HG03469 (cell line): Measurements from ENCODE around the gene ABHD10.

Experiments
- ATAC-seq: cut with Tn5 transposase; IDR thresholded peaks from one replicate; pipeline ENCODE4 v1.9.1; 2021; ENCODE audit warnings: mild to moderate bottlenecking, moderate library complexity, moderate number of reproducible peaks; ENCODE audit not compliant: unreplicated experiment

ABHD10 gene

DNA sequence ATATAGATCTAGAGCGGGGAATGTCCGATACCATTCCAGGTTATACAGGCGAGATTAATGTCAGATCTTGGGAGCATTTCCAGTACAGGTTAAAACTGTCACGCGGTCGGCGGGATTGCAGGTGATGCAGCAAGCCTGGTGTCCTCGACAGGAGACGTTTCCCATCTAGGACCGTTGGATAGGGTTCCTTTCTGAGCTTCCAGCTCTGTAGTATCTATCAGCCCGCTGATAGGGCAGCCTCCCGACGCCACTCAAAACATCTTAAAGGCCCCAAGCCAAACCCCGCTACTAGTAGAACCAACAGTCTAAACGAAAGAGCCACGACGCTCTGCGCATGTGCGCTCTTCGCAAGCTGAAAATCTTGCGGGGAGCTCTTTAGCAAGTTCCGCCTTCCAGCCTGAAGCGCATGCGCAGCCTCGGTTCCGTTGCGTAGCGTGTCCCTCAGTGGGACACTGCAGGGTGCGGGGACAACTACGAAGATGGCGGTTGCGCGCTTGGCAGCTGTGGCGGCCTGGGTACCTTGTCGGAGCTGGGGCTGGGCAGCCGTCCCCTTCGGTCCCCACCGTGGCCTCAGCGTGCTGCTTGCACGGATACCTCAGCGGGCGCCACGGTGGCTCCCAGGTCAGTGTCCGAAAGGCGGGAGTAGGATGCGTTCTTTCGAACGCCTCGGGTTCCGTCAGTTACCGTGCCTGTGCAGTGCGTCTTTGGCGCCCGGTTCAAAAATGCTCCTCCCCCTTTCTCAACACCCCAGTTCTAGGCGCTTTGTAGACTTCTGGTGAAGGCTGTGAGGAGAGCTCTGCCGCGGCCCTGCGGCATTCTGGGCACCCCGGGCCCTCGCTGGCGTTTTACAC is at the start of gene ABHD10:
Gene ABHD10 (plus strand): TSS at position 444 of the 851 bp plus-strand sequence. CDS start 36 bp downstream, at position 480.
- ATAC-seq = peak; percentile 93

DNA sequence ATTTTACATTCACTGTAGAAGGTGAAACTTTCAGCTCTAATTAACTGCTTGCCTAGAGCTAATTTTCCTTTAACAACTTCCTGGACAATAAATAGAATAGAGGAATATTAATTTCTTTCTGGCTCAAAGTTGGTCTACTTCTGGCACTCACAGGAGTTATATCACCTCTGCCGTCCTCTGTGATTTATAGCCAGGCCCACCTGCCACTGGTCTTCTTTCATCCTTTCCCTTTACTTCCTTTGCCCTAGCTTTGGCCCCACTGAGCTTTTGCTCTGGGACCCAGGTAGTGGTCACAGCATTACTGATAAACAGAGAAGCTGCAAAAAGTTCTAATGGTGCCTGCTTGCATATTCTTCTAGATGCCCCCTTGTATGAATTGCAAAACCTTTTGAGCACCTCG is 49.3 kb upstream of the ABHD10 start:
- ATAC-seq = no peak

DNA sequence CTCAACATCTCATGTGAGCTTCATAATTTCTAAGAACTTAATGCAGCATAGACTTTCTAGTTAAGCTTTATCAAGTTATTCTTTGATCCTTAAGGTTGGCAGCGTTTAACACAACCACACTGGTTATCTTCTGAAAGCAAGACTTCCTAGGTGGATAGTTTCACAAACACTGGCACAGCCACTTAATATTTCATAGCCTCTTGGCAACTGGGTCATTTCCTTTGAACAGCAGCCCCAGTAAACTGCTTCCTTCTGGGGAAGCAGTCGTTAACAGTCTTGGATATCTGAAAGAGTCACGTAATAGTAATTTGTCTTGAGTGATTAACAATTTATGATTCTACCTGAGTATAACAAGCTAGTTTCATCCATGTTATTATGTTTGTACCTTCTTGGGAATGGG is 45.9 kb upstream of the ABHD10 start:
- ATAC-seq = no peak

DNA sequence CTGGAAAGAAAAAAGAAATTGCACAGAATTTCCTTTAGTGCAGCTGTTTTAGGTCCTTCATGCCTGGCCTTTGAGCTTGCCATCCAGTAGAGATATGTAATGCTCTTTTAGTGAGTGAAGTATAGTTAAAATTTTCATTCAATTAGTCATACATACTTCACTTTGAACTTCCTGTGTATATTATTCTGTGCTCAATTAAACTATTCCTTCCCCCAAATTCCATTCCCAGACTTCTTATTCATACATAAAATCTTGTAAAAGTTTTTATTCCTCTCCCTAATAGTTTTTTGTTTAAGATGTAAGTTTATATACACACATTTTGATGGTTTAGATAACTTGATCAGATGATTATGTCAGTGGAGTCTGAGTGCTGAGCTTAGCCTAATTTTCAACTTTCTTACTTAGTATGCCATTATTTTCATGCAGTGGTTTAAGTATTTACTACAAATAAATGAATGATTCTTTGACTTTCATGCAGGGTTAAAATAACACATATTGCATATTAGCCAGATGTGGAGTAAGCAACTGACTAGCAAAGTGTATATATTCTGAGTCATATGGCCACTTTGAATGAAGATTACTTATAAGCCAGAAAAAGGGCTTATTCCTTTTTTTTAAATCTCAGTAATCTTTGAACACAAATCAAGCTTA is 42.5 kb upstream of the ABHD10 start:
- no peak for ATAC-seq

DNA sequence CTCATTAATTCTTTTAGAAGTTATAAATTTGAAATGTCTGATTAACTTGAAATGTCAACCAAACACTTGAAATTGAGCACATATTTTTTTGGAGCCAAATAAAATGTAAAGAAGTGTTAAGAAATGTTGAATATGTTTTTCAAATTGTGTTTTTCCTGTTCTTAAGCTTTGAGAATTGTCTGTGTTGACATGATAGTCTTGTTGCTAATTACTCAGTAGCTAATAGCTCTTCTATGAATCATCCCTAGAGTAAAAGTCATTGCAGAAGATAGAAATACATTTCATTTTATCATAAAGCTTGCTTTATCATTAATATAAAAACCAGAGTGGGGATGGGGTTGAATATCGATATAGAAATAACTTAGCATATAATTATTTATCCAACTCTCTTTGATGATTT is 41.9 kb upstream of the ABHD10 start:
- no peak for ATAC-seq

DNA sequence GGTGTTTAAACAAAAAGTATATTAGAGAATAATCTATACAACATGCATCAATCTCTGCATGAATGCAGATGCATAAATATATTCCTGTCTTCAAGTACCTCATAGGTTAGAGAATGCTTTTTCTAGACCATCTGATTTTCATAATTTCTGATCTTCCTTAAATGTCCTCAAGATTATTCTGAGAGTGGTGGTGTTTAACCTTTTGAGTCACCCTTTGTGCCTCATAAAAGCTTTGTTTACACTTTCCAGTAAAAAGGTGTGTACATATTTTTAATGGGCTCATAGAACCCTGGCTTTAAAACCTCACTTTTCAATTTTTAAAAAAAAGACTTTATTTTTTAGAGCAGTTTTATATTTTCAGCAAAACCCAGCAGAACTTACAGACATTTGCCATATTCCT is 41.0 kb upstream of the ABHD10 start:
- ATAC-seq = no peak

DNA sequence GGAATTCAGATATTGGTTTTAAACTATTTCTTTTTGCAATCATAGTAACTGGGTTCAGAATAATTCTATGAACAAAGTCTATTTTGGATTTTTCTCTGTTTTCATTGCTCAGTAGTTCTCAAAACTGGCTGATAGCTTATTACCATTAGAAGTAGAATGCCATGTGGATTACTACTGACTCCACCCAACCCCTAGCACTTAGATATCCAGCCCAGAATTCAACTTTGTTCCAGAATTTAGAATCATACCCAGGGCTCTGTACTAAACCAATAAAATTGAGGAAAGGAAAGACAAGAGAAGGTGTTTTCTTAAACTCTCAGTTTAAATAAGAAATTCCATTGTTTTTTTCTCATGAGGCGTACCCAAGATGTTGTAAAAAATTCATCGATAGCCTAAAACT is 39.0 kb upstream of the ABHD10 start:
- no peak for ATAC-seq

DNA sequence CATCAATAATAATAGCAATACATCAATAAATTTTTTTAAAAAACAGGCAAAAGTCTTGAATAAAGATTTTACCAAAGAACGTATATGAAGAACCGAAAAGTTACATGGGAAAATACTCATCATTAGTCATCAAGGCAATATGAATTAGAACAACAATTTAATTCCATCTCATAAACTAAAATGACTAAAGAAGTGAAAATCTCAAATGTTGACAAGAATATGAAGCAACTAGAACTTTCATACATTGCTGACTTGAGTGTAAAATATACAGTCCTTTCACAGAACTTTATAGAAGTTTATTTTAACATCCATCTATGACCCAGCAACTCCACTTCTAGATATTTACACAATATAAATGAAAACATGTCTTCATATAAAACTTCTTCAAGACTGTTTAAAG is 35.3 kb upstream of the ABHD10 start:
- ATAC-seq = no peak

DNA sequence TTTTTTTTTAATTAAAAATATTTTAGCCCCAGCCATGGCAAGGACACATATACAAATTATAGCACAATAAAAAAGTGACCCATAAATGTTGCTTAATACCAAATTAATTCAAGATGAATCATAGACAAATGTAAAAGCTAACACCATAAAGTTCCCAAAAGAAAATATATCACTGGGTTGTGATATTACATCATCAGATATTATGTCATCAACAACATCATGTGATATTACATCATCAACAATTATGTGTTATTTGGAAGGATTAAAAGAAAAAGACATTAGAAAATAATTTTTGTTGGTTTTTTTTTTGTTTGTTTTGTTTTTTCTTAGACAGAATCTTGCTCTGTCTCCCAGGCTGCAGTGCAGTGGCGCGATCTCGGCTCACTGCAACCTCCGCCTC is 34.5 kb upstream of the ABHD10 start:
- no peak for ATAC-seq

DNA sequence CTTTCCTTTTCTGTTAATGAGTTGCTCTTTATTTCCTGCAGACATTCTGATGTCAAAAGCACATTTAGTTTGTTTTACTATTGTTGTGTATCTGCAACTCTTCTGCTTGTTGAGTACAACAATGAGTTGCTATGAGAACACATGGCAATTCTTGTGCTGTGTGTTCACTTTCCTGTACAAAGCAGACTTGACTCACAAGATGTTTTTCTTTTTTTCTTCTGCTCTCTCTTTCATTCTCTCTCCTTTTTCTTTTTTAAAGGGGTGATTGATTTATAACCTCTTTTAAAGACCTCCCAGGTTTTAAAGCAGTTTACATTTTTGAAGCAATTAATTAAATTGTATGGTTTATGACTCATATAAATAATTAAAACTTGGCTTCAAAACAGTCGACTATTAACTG is 31.6 kb upstream of the ABHD10 start:
- ATAC-seq = no peak

DNA sequence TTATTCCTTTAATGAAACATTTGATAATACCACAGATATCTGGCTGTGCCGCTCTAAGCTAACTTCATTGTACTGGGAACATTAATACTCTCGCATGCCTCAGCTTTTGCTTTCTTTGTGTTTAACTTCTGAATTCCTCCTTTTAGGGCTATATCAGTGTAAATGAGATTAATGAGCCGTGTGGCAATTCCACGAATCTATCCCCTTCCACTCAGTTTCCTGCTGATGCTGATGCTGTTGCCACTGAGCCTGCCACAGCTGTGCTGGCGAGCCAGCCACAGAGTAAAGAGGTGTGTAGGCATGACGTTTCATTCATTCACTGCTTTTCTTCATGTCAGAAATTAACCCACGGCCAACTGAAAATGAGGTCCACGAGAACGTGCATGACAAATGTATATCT is 30.0 kb upstream of the ABHD10 start:
- ATAC-seq = no peak

DNA sequence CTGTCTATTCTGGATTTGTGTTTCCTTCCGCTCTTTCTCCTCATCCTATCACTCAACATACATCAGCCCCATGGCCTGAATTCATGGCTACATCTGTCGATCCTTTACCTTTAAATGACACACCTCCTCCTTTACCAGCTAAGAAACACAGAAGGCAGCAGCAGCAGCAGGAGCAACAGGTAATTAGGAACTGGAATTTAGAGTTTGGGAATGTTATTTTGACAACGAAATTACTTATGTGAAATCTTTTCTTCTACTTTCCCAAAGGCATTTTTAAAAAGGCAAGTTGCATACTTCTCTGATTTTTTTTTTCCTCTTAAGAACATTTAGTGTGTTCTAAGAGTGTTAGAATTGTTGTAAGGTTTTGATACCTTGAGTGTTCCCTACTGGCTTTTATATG is 29.1 kb upstream of the ABHD10 start:
- no peak for ATAC-seq

DNA sequence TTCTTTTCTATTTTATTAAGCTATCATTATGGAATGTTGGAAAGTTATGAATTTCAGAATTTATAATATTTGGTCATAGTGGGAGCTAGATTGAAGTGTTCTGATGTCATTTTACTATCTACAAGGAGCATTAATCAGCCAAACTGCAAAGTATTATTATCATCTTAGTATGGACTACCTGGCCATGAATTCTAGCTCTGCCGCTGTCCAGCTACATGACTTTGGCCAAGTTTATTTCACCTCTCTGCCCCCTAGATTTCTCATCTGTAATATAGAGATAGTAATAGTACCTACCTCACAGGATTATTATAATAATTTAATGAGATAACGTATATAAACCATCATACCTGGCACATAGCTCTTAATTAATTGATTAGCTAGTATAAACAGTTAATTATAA is 27.8 kb upstream of the ABHD10 start:
- ATAC-seq = no peak

DNA sequence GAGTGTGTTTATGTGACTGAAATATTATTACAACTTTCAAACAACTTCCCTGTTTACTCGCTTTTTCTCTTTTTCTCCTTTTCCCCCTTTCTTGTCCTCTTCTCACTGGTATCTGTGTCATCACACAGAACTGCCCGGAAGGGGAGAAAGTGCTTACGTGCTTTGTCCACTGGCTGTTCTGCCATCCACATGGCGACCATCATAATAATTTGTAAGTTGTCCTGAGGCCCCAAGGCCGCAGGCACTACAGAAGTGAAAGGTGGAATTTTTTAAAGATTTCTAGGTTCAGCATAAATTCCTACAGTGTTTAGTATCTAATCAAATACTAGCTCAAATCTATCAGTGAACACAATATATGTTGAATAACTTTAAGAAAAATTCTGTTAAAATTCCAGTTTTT is 26.7 kb upstream of the ABHD10 start:
- ATAC-seq = no peak

DNA sequence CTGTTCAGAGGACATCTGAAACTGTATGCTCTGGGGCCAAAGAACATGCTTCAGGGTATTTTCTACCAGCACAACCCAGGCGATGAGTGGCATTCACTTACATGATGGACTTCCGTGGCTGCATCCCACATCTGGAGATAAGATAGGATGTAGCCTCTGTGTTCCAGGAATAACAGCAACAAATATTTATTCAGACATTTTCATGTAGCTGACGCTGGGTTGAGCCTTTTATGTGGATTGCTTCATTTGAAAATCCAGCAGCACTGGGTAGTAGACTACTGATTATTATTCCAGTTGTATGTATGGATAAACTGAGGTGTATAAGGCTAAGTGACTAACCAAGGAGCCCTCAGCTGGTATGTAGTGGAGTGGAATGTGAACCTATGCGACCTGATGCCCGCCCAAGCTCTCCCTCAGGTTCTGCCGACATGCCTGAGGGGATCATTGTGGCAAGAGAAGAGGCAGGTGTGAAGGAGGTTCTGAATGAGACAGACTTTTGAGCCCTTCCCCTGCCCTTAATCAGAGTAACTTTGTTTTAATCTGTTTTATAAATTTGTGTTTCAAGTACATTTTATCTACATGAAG is 25.9 kb upstream of the ABHD10 start:
- no peak for ATAC-seq

DNA sequence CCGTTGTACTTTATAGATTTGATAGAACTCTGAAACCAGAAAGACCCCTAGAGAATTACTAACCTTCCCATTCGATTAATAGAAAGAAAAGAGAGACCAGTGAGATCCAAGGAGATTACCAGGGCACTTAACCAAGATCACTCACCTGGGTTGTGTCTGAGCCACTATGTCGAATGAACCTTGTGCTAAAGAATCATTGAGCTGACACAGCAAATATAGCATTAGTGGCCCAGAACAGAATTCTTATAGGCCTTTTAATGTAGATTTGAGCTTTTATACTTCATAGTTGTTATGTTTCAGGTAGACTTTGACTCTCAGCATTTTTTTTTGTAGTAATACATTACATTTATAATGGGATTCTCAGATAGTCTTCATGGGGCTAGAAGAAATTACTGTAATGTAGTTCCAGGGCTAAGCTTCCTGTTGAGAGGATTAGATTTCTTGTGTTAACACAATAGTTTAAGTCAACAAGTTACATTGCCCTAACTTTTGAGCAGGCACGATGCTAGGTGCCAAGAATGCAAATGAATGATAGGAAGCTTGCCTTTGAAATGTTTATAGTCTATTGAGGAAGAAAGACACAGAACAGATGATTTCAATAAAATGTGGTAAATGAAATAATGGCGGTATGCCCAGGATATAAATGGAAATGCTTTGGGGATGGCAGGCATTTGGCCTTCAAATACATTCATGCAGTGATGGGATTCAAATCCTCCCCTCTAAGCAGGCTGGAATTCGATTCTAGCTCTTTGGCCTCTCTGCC is 24.4 kb upstream of the ABHD10 start:
- no peak for ATAC-seq

DNA sequence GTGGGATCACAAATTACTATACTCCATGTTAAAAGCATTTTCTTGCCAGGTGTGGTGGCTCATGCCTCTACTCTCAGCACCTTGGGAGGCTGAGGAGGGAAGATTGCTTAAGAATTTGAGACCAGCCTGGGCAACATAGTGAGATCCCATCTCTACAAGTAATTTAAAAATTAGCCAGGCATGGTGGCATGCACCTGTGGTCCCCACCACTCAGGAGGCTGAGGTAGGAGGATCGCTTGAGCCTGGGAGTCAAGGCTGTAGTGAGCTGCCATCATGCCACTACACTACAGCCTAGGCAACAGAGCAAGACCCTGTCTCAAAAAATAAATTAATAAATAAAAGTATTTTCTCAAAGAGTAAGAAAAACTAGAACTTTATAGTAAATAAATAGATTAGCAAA is 22.9 kb upstream of the ABHD10 start:
- ATAC-seq = no peak

DNA sequence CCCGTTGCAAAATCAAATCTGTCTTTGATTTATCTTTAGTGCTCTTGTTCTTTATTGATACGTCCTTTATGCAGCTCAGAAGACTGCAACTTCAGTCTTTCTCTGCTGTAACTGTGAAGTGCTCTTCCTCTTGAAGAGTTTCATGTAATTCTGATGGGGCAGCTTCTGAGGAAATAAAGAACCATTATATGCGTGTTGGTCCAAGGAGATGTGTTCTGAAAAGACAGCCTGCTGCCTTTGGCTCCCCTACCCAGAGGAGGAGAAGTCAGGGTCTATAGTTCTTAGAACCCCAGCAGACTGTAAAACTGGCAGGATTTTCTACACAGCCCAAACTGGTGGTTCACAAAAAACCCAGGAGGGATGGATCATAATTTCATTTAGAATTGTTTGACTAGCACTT is 22.4 kb upstream of the ABHD10 start:
- ATAC-seq = no peak

DNA sequence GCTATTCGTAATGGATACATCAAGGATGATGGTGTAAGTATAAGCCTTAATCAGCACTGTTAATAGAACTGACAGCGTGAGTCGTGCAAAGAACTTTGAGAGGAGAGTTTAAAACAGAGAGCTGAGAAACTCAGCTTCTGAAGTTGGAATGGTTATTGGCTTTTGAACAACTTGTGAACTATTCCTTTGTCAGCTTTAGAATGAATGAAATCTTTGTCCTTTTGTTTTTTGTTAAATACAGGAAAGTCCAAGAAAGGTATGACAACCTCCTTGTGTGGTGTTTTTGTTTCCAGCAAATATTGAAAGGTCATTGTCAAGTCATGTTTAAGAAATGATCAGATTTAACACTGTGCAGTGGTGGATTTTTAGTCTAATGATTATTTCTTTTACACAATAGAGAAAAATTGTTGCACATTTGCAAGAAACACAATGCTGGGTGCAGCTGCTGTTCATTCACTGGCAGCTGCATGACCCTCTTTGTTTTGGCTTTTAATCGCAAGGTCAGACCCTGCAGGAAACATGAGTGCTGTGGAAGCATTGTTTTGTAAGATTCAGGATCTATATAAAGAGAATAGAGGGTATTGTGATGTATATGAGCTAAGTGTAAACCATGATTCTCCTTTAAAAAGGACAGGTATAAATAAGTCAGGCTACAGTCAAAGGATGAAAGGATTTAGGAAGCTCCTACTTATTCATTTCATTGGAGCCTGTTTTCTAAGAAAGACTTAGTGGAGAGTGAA is 21.7 kb upstream of the ABHD10 start:
- ATAC-seq = no peak

DNA sequence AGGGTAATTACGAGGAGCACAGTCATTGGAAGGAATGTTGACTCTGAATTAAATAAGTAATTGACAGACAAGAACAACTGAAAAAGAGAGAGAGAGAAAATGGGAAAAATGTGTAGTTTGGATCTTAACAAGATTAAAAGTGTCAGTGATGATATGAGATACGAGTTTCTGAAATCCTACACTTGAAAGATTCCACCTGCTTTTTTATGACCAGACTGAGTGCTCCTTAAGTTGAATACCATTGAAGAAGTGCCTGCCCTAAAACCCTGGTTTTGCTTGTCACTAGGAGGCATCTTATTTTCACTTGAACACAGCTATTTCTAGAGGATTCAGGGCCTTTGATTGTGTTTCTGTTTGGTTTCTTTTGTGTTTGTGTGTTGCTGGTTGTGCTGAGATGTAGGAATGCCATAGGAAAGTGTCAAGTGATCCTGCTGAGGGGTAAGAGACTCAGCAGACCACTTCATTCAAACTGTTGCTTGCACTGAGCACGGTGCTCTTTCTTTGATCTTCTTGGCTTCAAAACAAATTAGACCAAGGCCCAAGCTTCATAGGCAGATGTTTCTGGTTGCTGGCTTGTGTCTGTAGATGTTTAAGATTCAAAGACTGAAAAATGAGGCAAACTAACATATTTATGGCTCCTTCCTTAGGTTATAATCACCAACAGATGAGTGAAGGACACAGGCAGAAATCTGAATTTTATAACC is 17.2 kb upstream of the ABHD10 start:
- no peak for ATAC-seq
